Measurements from ENCODE around the gene GPRC5D.

Gene GPRC5D

DNA sequence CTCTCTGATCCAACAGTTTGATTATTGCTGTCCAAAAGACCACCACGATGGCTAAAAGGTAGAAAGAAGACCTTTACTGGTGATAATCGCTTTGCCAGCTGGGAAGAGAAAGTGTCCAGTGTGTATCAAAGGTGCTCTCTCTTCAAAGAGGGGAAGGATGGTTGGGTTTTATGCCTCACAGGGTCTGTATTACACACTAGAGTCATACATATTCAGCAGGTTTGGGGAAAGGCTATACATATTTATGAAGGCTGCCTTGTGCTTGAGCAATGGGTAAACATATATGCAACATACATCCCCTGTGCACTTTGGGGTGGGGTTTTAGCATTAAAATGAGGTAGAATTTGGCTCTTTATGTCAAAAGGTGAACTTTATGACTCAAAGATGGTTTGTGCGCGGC lies 18.2 kb downstream of the GPRC5D start:
- peak; percentile 30 for DNase-seq

DNA sequence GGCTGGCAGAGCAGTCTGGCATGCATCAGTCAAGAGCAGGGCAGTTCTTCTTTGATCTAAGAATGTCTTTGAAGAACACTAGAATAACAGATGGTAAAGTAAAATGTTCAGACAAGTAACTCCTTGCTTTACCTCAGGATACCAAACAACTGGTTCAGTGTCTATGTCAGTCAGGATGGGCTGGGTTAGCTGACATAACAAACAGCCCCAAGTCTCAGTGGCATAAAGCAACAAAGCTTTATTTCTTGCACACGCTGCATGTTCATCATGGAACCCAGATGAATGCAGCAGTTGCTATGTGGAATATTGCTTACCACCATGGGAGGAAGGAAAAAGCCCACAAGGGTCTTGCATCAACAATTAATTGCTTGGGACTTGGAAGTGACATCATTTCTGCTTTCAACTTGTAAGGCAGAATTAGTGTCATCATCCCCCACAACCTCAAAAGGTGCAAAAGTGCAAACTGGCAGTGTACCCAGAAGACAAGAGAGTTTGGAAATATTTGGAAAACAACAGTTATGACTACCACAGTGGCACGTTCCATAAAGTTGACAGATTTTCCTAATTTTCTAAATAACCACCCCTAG lies 21.2 kb downstream of the GPRC5D start:
- no peak for DNase-seq

DNA sequence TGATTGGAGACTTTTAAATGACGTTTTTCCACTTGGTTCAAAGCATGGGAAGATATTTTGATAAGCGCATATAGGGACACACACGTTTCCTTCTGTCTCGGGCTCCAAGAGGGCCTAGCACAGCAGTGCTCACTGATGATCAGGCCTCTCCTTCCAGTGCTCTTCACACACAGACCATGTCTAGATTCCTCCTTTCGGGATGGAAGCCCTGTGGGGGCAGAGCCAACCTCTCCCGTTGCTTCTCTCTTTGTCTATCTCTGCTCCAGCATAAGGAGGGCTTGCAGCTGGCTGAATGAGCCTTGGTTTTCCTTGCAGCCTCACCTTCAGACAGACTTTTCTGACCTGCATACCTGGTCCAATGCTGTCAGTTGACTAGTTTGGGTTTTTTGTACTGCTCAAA lies 22.3 kb downstream of the GPRC5D start:
- DNase-seq: no peak

DNA sequence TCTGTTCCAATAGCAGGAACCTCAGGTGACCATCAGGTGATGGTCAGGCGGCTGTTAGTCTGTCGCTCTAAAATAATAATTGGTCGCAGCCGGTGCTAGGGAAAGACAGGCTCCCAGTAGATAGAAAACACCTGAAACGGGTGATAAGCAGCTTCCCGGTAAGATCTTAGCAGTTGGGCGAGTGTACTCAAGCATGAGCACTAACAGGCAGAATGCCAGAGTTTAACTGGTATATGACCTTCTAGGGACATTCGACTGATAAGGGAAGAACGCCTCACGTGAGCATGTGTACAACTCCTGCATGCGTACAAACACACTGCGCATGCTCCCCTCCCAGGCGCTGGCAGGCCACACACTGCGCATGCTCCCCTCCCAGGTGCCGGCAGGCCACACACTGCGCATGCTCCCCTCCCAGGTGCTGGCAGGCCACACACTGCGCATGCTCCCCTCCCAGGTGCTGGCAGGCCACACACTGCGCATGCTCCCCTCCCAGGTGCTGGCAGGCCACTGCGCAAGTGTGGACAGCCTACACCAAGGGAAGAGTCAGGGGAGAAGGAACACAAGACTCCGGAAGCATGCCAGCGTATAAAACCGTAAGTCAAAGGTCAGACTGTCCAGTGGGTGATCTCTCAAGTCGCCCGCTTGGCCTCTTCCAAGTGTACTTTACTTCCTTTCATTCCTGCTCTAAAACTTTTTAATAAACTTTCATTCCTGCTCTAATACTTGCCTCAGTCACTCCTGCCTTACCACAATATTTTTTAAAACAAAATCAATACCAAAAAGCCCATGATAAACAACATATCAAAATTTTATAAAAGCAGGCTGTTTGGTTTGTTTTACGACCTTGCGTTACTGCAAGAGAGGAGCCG lies 24.5 kb downstream of the GPRC5D start:
- peak; percentile 75 for DNase-seq

DNA sequence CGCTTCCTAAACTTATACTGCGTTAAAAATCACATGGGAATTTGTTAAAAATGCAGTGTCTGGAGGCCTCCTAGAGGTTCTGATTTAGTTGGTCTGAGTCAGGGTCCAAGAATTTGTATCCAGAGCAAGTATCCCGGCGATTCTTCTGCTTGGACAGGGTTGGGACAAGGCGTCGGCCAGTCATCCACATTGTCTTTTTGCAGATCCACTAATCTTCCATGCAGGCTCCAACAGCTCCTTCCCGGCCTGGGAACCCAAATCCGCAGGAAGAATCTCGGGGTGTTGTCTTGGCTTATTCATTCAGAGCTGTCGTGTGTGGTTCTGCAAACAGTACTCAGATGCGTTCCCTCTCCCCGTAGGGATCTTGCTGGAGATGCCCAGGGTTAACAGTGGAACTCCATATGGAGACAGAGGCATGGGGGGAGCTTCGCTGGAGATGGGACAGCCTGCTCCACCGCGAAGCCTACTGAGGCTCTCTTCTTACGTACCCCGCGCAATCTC lies 25.3 kb downstream of the GPRC5D start:
- DNase-seq: no peak

DNA sequence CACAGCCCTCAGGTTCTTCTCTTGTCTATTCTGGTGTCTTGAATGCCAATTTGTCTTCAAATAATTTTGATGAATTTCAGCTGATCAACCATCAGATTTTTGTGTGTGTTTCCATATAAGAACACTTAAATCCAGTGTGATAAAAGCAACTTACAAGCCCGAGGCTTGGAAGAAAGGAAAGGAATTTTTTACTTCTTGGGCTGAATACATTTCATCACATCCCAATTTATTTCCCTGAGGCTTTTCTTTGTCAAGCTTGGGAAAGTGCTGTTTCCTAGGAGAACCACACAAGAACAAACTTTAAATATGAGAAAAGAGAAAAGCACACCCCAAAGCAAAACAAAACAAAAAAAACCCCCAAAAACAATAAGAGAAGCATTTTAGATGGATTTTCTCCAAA lies 26.6 kb downstream of the GPRC5D start:
- no peak for DNase-seq

DNA sequence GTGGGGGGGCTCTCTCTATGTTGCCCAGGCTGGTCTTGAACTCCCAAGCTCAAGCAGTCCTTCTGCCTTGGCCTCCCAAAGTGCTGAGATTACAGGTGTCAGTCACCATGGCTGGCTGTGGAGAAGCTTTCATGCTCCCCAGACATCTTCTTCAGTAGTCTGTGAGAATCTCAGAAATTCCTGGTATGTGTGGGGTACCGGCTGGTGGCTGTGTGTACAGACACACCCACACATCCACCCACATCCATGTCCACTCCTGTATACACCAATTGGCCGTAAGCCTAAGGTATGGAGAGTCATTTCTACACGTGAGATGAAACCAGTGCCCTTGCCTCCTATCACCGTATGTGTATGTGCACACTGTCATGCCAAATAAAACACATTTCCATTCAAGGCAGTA lies 27.8 kb downstream of the GPRC5D start:
- no peak for DNase-seq

DNA sequence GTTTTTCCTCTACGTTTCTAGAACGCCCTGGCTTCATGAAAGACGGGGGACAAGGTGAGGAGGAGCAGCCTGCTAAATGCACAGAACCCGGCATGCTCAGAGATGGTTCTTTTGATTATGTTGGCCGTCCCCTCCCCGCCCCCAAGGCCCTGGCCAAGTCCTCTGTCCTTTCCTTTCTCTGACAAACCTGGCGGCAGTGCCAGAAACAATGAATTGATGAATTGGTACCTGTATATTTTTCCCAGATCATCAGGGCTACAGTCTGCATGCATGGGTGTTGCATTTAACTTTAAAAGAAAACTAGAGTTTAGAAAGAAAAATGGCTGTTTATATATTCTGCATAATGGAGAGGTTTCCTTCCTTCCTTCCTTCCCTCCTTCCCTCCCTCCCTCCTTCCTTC lies 29.0 kb downstream of the GPRC5D start:
- no peak for DNase-seq

DNA sequence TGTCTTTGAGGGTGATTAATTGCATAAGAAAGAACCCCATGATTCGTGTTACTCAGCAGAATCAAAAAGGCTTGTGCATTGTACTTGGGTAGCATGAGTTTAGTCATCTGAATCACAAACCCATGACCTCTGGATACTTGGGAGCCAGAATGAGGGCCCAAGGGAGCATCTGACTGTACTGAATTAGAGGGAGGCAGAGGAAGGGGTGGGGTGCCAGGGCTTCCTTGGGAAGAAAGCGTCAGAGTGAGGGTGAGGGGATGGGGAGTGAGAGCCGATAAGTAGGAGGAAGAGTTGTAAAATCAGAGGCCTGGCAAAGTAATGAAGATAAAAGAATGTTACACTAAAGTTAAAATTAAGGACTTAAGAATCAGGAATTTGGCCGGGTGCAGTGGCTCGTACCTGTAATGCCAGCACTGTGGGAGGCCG lies 29.8 kb downstream of the GPRC5D start:
- DNase-seq: no peak

DNA sequence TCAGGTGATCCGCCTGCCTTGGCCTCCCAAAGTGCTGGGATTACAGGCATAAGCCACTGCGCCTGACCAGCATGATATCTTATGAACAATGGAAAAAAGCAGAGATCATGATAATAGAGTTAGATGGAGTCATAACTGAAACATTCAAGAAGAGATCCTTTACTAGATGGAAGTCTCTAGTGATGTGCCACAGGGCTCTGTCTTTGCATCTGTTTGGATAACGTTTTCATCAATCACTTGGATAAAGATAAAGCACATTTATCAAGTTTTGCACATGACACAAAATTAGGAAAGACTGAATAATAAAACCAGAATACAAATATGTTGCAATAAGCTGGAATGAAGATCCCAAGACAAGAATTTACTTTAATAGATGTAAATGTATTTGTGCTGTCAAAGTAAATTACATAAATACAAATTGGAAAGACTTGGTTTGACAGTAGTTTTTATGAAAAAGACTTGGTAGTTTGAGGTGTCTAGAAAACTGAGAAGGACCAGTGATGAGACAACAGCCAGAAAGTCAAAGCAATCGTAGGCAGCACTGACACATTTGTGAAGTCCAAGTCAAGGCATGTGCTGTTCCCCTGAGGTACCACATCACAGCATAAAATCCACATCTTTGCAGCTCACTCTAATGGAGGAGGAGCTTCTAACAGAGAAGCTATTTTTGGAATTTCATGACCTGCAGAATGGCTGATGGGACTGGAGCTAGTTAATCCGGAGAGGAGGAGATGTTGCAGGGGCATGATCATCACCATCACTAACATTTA lies 32.1 kb downstream of the GPRC5D start:
- DNase-seq: no peak

DNA sequence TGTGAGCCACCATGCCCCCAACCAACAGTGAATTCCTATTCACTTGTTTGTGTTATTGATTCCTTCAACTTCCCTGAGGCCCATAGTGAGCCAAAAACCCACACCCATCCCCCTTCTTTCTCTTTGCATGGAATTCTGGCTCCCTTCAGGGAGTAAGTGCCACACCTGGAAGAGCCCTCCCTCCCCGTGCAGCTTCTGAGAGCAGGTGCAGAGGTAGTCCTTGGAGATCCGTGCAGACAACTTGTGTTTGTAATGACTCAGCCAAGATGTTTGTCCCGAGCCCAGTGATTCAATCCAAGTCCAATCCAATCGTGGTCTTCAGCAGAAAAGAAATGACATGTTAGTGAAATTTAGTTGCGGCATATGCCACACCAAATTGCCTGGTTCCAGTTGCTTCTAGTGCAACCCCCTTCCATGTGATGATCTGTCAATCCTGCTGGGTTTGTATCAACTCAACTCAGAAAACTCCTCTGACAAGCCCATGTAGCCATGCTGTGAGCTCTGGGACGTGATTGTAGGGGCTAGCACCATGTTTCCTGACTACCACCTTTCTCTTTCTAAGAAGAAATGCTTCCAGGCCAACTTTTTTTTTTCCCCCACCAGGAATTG lies 33.1 kb downstream of the GPRC5D start:
- DNase-seq: no peak

DNA sequence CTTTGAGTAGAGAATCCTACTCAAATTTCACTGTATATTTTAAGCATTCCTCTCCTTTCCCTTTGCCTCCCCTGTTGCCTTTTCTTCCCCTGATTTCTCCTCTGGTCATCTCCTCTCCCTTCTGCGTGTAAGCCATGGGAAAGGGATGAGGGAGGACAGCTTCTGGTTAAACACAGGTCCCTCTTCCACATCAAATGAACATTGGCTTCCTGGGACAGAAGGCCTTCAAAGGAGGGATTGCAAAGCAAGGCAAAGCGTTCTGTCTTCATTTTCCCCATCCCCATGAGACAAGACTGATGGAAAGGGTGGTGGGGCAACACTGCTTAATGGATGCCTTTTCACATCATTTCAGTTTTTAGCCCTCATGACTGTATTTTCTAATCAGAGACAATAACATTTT lies 34.5 kb downstream of the GPRC5D start:
- DNase-seq: no peak

DNA sequence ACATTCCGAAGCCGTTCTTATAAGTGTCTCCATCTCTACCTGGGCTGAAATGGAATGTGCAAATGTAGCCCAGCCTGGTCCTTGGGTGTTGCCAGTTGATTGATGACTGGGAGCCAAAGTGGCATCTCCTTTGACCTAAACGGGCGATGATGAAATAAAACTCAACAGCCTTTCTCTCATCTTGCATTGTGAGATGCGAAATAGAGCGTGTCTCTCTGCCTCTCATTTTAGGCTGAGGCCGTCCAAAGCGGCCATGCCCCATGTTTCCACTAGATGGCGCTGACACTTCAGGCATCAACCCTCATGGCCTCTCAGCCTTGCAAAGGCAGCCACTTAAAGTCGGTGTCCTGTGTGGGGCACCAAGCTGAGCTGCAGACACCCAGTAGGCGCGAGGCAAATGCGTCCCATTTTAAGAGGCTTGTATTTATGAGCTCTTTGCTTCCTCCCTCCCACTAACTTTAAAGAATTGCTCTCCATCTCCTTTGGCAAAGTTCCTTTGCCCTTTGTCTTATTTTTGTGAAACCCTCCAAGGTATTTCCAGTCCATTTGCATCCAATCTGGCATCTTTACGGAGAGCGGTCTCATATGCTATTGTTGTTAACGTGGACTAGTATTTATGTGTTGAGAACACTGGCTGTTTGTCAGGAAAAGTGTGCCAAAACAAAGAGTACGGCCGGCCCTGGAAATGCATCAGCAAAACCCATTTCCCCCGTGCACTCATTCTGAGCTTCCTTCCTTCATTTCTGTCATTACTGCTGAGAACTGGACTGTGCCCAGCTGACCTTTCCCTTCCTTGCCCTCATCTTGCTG lies 35.6 kb downstream of the GPRC5D start:
- DNase-seq: peak; percentile 48

DNA sequence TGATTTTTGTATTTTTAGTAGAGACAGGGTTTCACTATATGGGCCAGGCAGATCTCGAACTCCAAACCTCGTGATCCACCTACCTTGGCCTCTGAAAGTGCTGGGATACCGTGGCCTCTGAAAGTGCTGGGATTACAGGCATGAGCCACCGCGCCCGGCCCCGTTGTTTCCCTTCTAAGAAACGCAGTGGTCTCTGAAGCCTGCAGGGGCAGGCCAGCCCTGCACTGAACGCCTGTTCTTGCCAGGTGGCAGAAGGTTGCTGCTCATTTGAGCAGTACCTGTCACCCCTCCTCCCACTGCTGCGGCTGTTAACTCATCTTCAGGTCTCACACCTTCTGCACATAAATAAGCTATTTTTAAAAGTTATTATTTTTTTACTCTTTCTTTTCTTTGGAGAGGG lies 36.3 kb downstream of the GPRC5D start:
- DNase-seq: no peak

DNA sequence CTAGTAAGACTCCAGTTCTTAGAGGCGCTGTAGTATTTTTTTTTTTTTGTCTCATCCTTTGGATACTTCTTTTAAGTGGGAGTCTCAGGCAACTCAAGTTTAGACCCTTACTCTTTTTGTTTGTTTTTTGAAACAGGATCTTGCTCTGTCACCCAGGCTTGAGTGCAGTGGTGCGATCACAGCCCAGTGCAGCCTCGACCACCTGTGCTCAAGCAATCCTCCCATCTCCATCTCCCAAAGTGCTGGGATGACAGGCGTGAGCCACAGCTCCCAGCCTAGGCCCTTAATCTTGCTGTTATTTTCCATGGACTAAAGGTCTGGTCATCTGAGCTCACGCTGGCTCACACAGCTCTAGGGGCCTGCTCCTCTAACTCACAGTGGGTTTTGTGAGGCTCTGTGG lies 39.3 kb downstream of the GPRC5D start:
- DNase-seq: no peak

DNA sequence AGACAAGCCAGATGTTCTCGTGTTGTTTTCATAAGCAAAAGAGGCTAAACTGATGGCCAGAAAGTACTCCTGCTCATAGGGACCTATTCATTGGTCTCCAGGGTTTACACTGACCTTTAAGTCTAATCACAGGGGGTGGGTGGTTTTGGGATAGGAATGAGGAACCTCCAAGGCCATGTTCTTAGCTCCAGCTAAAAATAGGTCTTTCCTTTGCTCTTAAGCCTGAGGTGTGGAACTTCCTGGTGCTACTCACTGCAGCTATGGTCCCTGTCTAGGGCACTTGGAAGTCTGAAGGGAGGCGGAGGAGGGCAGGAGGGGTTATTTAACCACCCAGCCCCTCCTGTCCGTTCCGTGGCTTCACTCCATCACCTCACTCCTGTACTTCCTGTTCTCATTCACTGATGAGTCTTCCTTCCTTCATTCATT lies 42.0 kb downstream of the GPRC5D start:
- no peak for DNase-seq

DNA sequence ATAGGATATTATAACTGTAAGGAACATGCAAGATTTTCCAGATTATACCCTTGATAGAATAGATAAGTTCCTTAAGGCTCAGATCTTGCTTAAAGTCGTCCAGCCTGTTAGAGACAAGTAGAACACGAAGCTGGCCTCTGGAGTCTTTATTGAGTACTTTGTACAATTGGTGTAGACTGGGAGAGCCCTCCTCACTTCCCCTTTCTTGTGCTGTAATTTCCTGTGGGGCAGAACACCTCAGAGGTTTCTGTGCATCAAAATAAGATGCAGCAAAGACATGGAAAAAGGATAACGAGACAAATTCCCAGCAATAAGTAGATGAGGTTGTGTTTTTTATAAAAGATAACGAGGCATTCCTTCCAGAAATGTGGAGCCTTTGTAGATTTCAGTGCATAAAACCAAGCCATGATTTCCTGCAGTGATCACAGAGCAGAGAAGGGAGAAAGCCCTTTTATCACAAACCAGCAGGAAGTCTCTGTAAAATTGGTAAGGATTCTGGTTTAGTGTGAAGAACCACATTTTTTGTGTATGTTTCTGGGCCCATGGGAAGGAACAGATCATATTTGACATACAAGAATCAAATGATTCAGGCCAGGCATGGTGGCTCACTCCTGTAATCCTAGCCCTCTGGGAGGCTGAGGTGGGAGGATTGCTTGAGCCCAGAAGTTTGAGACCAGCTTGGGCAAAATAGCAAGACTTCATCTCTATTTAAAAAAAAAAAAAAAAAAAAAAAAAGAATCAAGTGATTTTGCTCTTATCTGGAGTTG lies 42.6 kb downstream of the GPRC5D start:
- DNase-seq: no peak

DNA sequence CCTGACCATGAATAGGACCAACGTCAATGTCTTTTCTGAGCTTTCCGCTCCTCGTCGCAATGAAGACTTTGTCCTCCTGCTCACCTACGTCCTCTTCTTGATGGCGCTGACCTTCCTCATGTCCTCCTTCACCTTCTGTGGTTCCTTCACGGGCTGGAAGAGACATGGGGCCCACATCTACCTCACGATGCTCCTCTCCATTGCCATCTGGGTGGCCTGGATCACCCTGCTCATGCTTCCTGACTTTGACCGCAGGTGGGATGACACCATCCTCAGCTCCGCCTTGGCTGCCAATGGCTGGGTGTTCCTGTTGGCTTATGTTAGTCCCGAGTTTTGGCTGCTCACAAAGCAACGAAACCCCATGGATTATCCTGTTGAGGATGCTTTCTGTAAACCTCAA lies 43.3 kb downstream of the GPRC5D start:
- DNase-seq: no peak

DNA sequence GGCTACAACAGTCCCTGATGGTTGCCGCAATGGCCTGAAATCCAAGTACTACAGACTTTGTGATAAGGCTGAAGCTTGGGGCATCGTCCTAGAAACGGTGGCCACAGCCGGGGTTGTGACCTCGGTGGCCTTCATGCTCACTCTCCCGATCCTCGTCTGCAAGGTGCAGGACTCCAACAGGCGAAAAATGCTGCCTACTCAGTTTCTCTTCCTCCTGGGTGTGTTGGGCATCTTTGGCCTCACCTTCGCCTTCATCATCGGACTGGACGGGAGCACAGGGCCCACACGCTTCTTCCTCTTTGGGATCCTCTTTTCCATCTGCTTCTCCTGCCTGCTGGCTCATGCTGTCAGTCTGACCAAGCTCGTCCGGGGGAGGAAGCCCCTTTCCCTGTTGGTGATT lies 43.7 kb downstream of the GPRC5D start:
- DNase-seq: no peak

DNA sequence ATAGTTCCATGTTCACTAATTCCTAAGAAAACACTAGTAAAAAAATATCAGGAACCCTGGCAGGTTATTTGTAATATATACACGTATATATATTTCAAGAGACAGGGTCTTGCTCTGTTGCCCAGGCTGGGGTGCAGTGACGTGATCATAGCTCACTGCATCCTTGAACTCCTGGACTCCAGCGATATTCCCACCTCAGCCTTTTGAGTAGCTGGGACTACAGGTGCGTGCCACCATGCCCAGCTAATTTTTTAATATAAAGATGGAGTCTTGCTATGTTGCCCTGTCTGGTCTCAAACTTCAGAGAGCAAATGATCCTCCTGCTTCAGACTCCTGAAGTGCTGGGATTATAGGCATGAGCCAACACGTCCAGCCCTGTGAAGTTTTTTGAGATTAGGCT lies 44.4 kb downstream of the GPRC5D start:
- DNase-seq: no peak
